ENCODE results near the gene ERBB2.

DNA sequence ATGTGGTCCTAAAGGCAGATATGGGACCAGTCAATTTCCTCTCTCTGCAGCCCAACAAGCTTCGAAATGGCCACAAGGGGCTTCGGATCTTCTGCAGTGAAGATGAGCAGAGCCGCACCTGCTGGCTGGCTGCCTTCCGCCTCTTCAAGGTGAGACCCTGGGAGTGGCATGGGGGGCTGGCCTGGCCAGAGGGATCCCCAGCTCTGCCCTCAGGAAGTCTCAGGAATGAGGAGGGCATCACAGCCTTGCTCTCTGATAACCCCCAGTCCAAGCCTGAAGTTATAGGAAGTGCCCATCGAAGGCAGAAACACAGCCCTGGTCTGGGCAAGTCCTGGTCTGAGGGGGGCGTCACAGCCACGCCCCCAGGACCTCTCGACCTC is 45.0 kb downstream of the ERBB2 start:
- TF ChIP-seq EZH2 (IDR thresholded peaks at IDR 0.05) (no peak), POLR2AphosphoS5 (IDR thresholded peaks at IDR 0.05; ENCODE audit: borderline replicate concordance, low read depth, low read length) (no peak), FOXP2 (optimal IDR thresholded peaks at IDR 0.05; ENCODE audit: control extremely low read depth, extremely low read length, insufficient read depth) (no peak)
